GM19035 (cell line): Measurements from ENCODE around the gene IGLL5.
A peak's percentile ranks its signal among the peaks of the same experiment; 100 is the strongest.

Experiments used
- ATAC-seq: cut with Tn5 transposase; IDR thresholded peaks from one replicate; pipeline ENCODE4 v1.9.1; 2021; ENCODE audit not compliant: unreplicated experiment

IGLL5 gene

DNA sequence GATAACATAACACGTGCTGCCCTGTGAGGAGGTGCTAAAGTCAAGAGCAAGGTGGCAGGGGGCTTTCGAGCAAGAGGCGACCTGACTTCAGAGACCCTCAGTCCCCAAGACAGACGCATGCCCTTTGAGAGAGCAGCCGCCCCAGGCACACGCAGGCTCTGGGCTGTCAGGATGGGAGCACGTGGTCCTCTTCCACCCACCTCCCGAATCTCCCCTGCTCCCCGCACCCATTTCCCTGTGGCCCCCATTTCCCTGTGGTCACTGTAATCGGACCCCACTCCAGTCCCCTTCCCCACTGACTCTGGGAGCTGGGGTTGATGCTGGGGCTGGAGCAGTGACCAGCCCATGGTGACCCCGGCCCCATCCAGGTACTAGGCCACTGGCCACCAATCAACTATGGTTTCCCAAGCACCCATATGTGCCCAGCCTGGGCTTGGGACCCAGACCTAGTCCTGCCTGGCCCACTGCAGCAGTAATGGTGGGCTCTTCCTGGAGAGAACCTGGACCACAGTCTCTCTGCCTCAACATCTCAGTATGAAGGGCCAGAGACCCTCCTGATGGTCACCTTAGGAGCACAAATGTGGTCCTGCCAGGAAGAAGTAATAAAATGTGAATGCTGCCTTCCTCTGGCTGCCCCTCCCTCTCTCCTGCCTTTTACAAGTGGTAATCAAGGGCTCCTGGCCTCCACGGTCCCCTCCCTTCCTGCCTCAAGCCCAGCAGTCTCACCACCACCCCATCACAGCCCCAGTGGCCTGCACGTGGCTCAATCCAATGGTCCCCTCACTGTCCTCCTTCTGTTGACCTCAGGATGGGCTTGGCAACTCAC lies 39.0 kb downstream of the IGLL5 start:
- no peak for ATAC-seq

DNA sequence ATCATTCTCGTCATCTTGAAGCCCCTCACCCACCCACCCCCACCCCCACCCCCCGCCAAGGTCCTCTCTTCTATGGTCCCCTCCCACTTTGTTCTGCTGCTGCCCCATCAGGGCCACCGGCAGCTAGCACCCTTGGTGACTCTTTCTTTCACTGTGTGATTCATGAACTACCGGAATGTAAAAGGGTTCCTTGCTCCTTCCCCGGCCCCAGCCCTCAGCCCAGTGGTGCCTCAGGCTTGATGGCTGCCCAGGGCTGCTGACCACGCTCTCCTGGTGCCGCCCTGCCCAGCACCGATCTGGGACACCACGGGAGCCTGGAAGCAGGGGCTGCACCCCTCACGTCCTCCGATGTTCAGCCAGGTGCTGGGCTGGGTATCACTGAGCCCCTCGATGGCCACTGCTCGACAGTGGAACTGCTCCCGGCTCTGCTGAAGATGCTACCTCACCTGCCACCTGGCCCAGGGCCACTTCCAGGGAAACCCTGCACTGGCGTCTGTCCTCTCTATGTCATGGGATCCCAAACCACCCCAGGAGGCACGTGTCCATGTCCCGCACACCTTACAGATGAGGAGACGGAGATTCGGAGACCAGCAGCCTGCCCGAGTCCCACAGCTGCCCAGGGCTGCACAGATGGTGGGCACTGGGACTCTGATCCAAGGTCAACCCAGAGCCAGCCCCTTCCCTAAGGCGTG lies 39.7 kb downstream of the IGLL5 start:
- no peak for ATAC-seq

DNA sequence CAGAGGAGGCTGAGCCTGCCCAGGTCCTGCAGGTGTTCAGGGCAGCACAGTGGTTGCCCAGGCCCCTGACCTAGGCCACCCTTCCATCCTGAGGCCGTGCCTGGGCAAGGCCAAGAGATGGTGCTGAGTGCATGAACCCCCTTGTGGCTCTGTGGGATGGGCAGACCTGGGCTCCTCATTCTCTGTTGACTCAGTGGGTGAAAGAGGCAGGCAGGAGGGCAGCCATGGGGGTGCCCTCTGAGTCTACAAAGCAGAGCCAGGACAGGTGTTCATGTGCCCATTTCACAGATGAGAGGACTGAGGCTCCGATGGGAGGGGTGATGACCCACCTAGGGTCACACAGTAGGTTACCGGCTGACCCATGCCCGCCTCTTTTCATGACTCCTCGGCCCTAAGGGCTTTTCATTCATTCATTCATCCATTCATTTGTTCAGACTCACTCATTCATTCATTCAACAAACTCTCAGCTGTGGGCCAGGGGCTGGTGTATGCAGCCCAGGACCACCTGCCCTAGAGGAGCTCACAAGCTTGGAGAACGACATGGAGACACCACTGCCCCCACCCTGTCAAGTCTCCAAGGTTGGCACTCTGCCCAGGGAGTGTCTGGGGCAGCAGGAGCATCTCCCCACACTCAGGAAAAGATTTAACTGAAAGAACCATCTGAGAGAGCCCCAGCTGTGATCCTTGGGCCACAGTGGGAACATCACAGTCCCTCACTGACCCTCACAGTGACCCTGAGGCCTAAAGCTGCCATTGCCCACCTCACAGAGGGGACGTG lies 40.5 kb downstream of the IGLL5 start:
- ATAC-seq = no peak

DNA sequence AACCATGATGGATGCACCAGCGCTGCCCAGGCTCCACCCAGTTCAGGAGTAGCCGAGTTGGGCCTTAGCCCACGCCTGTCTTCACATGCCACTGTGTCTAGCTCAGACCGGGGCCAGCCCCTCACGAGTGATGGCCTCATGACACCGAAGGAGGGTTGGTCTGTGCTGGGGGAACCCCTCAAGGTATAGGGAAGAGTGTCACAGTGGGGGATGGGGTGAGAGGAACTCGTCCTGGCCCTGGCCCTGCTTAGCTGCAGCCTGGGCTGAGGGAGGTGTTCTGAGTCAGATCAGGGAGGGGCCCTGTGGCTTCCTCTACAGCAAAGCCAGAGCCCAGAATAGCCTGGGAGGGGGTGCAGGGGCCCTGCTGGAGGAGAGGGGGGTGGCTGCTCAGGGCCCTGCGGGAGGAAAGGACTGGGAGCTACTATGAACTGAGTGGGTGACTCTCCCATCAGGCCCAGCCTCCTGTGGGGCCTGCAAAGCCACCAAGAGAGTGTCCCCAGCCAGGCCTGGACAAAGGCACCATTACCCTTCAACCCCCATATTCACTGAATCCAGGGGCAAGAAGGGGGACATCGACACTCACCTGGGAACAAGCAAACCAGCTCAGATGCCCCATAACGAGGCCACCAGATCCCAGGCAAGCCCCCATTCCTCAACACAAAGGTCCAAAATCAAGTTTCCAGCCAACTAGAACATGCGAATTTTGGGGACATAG lies 41.2 kb downstream of the IGLL5 start:
- peak; percentile 85 for ATAC-seq

DNA sequence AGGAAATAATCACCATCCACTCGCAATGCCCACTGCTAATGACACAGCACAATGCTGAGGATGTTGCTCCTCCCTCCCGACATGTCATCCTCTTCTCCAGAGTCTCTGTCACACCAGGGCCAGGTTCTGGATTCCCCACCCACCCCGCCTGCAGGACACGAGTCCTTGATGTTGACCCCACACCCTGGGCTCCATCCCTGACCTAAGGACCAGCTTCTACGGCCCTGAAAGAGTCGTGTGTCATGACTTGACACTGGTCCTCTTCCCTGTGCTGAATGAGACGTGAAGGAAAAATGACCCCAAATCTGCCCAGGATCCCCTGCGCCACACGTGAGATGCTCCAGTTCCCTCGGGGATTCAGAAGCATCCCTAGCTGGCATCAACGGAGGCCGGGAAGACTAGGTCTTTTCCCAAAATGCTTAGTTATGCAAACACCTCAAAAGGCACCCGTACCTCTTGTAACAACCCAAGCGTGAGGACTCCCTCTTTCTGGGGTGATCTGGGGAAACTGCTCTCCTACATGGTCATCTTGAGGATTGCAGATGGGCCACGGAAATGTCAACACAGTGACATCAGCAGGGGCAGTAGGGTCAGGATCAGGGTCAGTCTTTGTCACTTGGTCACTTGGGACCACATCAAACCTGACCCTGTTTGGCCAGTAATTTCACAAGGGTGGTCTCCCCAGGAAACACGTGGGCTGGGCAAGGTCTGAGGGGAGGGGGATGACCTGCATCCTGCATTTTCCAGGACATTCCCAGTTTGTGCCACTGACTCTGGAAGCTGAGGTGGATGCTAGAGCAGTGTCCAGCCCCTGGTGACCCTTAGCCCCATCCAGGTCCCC lies 42.0 kb downstream of the IGLL5 start:
- no peak for ATAC-seq

DNA sequence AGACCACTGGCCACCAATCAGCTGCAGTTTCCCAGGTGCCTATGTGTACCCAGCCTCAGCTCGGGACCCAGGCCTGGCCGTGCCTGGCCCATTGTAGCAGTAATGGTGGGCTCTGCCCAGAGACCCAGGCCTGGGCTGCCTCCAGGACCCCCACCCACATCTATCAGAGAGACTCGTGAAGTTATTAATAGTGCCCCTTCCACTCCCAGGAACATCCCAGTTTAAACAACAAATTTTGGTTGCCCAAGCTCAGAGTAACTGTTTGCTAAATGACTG lies 42.5 kb downstream of the IGLL5 start:
- ATAC-seq = no peak

DNA sequence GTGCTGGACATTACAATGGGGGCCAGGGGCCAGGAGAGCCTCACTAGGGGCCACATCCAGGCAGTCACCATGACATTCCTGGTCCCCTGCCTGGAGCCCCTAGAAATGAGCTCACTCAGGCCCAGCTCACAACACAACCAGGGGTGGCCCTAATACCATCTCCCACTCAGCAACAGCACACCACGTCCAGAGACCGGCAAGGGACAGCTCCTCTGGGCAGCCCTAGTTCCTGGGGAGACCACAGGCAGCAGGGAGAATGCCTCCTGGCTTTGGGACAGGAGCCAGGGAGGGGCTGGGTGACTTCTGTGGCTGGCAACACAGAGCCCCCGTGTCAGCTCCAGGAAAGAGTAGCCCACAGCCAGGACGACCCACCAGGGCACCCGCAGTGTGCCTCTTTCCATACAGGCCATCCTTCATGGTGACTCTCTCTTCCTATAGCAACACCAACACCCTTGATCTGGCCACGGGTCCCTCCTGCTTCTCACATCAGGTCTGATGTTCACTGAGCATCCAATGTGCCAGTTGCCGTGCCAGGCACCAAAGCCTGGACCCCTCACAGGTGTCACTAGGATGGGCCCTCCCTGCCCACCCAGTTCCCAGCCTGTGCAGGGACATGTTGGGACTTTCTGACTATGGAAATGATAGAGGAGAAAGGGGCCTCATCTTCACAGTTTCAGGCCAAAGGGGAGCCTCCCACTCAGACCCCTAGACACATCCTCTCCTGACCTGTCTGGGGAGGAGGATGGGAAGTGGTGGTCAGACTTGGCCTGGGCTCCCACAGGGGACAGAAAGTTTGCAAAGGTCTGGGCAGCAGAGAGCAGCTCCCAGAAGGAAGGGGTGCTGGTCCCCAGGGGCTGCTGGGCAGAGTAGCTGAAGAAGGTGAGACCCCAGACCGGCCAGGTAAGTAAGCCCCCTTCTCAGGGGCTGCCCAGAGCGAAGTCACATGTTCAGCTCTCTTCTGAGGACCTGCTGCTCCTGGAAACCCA lies 43.2 kb downstream of the IGLL5 start:
- ATAC-seq = no peak

DNA sequence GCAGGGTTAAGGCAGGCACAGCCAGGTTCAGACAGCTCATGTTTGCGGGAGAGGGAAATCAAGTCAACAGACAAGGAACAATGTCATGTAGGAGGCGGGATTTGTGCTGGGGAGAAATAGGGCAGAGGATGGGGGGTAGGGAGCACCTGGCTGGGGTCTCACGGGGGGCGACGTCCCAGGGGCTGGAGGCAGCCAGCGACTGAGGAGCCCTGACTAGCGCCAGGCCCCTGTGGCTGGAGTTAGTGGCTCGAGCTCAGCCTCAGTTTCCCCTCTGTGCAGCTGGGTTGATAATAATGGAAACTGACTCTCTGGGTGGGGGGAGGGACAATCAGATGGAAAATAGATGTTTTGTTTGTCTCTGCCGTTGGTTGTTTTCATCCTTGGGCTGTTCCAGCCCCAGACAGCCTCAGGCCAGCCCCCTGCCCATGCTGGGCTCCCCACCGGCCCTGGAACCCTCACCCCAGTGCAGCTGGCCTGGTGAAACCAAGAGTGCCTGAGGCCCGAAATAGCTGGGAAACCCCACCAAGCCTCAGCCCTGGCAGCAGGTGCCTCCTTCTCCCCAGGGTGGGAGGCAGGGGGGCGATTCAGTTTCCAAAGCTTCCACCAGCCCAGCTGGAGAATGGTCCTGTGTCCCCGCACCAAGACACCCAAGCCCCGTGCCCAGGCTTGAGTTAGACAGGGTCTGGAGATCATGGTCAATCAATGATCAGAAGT lies 44.1 kb downstream of the IGLL5 start:
- no peak for ATAC-seq

DNA sequence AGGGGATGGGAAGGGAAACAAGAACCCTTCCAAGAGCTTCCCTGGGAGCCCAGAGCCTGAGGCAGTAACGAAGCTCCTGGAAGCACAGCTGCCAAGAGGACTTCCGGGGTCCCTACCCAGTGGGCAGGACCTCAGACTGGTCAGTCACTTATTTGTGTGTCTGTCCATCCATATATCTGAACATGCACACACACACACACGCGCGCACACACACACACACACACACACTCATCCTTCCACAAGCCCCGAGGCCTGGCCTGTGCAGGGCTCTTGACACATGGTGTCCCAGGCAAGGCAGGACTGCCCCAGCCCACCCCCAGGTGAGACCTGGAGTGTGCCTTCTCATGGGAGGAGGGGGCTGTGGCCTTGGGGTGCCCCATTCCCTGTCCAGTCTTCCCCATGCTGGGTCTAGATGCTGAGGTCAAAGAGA lies 44.9 kb downstream of the IGLL5 start:
- no peak for ATAC-seq

DNA sequence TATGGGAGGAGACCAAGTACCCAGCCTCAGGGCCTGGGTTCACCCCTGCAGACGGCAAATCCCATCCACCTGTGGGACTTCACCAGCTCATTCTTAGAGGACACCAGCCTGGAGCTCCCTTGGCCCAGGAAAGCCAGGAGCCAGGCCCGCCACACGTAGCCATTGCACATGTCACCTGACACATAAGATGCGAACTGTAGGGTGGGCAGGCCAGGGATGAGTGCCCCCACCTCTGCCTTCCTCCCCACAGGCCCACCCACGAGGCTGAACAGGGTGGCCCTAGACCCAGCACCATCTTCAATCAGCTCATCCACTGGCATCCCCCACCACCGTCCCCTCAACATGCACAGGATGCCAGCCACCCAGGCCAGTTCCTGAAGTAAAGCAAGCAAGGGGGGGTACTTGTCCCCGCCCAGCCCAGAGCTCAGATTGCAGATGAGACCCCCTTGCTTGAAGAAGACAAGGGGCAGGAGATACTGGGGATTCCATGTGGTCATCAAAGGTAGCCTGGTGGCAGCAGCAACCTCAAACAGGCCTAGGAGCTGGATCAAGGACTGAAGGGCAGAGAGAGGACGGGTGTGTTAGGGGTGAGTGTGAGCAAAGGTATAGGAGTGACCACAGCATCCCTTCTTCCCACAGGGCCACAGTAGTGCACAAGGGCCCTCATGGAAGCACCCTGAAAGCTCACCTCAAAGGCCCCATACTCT lies 45.6 kb downstream of the IGLL5 start:
- no peak for ATAC-seq

DNA sequence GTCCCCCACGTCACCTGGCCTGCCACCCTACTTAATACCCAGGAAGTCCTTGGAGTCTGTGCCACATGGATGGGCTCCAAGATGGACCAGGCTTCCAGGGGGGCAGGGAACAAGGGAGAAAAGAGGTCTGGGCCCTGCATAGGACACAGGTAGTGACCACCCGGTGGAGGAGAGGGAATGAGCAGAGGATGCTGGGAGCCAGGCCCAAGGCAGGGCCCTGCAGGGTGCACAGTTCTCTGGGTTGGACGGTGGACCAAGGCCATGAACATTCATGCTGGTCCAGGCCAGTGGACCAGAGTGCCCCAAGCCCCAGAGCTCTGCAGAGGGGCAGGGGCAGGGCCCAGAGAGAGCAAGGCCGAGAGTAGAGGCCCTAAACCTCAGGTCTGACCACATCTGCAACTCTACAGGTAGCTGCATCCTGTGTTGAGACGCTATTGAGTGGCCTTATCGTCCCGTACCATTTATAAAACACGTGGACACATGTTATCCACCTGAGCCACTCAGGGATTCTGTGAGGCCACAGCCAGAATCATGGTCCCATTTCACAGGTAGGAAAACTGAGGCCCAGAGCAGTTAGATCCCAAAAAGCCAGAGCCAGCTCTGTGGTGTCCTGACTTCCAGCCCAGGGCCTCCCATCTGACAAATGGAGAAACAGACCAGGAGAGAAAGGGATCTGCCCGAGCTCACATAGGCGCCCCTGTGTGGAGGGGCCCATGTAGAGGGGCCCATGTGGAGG lies 46.4 kb downstream of the IGLL5 start:
- no peak for ATAC-seq

DNA sequence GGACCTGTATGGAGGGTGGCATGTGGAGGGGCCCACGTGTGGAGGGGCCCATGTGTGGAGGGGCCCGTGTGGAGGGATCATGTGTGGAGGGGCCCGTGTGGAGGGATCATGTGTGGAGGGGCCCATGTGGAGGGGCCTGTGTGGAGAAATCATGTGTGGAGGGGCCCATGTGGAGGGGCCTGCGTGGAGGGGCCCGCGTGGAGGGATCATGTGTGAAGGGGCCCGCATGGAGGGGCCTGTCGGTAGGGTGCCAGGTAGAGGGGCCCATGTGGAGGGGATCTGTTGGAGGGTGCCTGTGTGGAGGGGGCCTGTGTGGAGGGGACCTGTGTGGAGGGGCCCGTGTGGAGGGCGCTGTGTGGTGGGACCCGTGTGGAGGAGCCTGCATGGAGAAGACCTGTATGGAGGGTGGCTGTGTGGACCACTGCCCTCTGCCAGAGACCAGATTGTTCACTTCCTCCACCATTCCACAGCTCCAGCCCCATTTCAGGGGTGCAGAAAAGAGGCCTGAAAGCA lies 47.0 kb downstream of the IGLL5 start:
- ATAC-seq = no peak

DNA sequence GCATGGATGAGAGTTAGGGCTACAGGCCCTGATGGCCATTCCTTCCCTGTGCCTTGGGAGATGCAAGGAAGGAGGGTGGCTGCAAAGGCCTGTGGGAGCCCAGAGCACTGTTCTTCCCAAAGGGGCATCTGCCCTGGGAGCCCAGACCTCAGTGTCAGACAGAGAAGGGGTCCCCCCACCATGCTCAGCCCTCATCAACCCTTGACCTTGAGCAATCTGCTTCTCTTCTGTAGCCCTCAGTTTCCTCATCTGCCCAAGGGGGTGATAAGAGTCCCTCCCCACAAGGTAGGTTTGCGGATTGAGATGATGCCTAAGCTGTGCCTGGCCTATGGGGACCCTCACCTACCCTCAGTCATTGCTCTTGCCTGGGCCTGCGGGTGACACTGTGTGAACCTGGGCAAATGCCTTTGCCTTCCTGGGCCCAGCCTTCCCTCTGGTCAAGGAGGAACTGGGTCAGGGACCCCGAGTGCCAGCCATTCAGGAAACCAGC lies 47.5 kb downstream of the IGLL5 start:
- ATAC-seq = peak; percentile 21

DNA sequence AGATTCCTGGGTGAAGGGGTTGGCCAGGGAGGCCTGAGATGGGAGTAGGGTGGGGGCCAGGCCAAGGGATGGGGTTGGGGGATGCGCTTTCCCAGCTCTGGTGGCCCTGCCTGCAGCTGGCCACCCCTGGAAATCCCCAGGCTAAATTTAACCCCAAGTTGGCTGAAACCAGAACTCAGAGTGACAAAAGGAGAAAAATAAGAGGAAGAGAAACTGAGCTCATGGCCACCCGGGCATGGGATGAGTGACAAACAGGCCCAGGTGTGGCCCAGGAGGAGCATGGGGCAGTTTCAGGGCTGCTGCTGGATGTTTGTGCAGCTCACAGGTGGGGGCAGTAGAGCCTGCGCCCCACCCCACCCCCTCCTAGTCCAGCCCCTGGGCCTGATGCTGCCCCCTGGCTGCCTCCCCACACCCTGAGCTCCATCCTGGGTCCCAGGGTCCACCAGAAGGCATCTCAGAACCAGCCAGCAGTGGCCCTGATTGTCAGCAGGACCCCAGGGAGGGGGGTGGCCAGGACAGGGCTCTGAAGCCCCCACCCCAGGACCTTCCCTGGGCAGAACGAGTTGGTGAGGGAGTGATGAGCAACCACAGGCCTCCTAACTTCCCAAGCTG lies 48.0 kb downstream of the IGLL5 start:
- ATAC-seq = peak; percentile 89

DNA sequence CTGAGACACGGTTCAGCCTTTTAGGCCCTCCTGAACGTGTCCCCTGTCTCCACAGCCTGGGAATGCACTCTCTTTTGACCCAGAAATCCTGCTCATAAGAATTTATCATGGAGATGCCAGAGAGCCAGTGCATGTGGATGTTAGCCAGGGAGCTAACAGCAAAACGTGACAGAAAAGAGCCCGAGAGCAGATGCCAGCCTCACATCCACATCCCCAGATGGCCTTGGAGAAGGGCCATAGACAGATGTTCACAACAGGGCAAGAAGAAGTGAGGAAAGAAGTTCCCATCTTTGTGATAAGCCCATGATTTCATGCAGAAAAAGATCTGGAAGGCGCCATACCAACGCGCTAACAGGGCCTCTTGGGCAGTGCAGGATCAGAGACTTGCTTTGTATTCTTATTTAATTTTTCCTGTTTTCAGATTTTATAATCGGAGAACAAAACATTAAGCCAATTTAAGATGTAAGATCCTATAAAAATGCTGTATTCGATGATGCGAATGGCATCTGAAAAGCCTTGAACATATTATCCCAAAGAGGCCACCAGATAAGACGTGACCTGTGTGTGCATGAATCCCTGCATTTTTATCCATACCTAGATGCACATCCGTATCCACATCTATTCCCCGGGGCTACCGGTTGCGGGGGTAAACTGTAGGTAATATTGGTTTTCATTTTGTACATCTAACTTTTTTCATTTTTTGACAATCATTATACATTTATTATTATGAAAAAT lies 48.7 kb downstream of the IGLL5 start:
- ATAC-seq = no peak
